ENCODE results near the gene DCDC2C. TPM values are rescaled to one million over a fixed set of nuclear protein-coding genes. Genes with fewer than 3 reads are reported as not detected.
A peak's percentile ranks its signal among the peaks of the same experiment; 100 is the strongest.

Gene DCDC2C
- polyA plus RNA-seq, 1 donor from 2014 or later: not detected

- Histone ChIP-seq H3K27ac (ENCODE audit: low read length) (peak overlapping the region; percentile 42), H3K36me3 (ENCODE audit: insufficient read depth, low read length) (no peaks in the 10 kb centered on the region), H3K79me2 (replicated peaks; ENCODE audit: insufficient read depth, low read length) (no peaks in the 10 kb centered on the region), H3K9me3 (ENCODE audit: low read length) (no peaks in the 10 kb centered on the region), H3K4me2 (ENCODE audit: low read length) (no peak overlapping the region), H3K9me2 (ENCODE audit: insufficient read depth, low read length) (no peaks in the 10 kb centered on the region), H3F3A (ENCODE audit: insufficient read depth, low read length, poor library complexity, severe bottlenecking) (no peaks in the 10 kb centered on the region), H3K9ac (ENCODE audit: low read length) (no peak overlapping the region), H3K4me3 (ENCODE audit: low read length) (no peak overlapping the region), H2AFZ (ENCODE audit: low read depth, low read length) (no peak overlapping the region), H3K27me3 (ENCODE audit: insufficient read depth, low read depth, low read length) (no peaks in the 10 kb centered on the region), H4K20me1 (ENCODE audit: insufficient read depth) (no peaks in the 10 kb centered on the region)
- no peak for TF ChIP-seq POLR2AphosphoS5 (IDR thresholded peaks at IDR 0.05)
- TF ChIP-seq EZH2 (IDR thresholded peaks at IDR 0.05; ENCODE audit: borderline replicate concordance, insufficient read depth, low read length, poor library complexity, severe bottlenecking): no peak
- no peak for TF ChIP-seq EP300 (conservative IDR thresholded peaks at IDR 0.05; ENCODE audit: poor library complexity, severe bottlenecking)
- TF ChIP-seq CTCF (IDR thresholded peaks at IDR 0.05; ENCODE audit: poor library complexity, severe bottlenecking): no peak
- no peak for TF ChIP-seq TAF1 (IDR thresholded peaks at IDR 0.05; ENCODE audit: low read depth)
- no peak for TF ChIP-seq REST (IDR thresholded peaks at IDR 0.05; ENCODE audit: borderline replicate concordance)
- no peak for TF ChIP-seq RAD21 (conservative IDR thresholded peaks at IDR 0.05)
- TF ChIP-seq MXI1 (conservative IDR thresholded peaks at IDR 0.05; ENCODE audit: poor library complexity, severe bottlenecking): no peak
- no peak for TF ChIP-seq SMC3 (conservative IDR thresholded peaks at IDR 0.05; ENCODE audit: poor library complexity)
These were observed 25.7 kb downstream of the DCDC2C start for GRCh38 chr2:3729055-3729448.

- no peak overlapping the region for H3K27ac ChIP-seq (ENCODE audit: low read length)
- TF ChIP-seq RAD21 (conservative IDR thresholded peaks at IDR 0.05): no peak
- no peak for TF ChIP-seq EZH2 (IDR thresholded peaks at IDR 0.05; ENCODE audit: borderline replicate concordance, insufficient read depth, low read length, poor library complexity, severe bottlenecking)
- TF ChIP-seq EP300 (conservative IDR thresholded peaks at IDR 0.05; ENCODE audit: poor library complexity, severe bottlenecking): no peak
- no peak for TF ChIP-seq REST (IDR thresholded peaks at IDR 0.05; ENCODE audit: borderline replicate concordance)
- no peak for TF ChIP-seq MXI1 (conservative IDR thresholded peaks at IDR 0.05; ENCODE audit: poor library complexity, severe bottlenecking)
- TF ChIP-seq SMC3 (conservative IDR thresholded peaks at IDR 0.05; ENCODE audit: poor library complexity): no peak
- TF ChIP-seq CTCF (IDR thresholded peaks at IDR 0.05; ENCODE audit: poor library complexity, severe bottlenecking): no peak
- TF ChIP-seq TAF1 (IDR thresholded peaks at IDR 0.05; ENCODE audit: low read depth): no peak
- no peak for TF ChIP-seq POLR2AphosphoS5 (IDR thresholded peaks at IDR 0.05)
- H3K4me3 ChIP-seq (ENCODE audit: low read length): no peak overlapping the region
- H3K9me2 ChIP-seq (ENCODE audit: insufficient read depth, low read length): no peaks in the 10 kb centered on the region
- H3K9ac ChIP-seq (ENCODE audit: low read length): no peak overlapping the region
- H4K20me1 ChIP-seq (ENCODE audit: insufficient read depth): no peaks in the 10 kb centered on the region
- no peaks in the 10 kb centered on the region for H3K36me3 ChIP-seq (ENCODE audit: insufficient read depth, low read length)
- no peaks in the 10 kb centered on the region for H3F3A ChIP-seq (ENCODE audit: insufficient read depth, low read length, poor library complexity, severe bottlenecking)
- no peak overlapping the region for H2AFZ ChIP-seq (ENCODE audit: low read depth, low read length)
- no peaks in the 10 kb centered on the region for H3K27me3 ChIP-seq (ENCODE audit: insufficient read depth, low read depth, low read length)
- no peaks in the 10 kb centered on the region for H3K9me3 ChIP-seq (ENCODE audit: low read length)
- no peaks in the 10 kb centered on the region for H3K79me2 ChIP-seq (replicated peaks; ENCODE audit: insufficient read depth, low read length)
- H3K4me2 ChIP-seq (ENCODE audit: low read length): no peak overlapping the region
These were observed 26.4 kb downstream of the DCDC2C start for GRCh38 chr2:3729786-3730185.
